A549 (cell line): ENCODE results near the gene KCNK7. TPM values are rescaled to one million over a fixed set of nuclear protein-coding genes. Genes with fewer than 3 reads are reported as not detected.

Experiments used
- ATAC-seq, 2 experiments: fragments of 200-7000 bp in 1 of 2; fragments of >200 bp in 1 of 2; cut with Nextera tagmentation in 1 of 2; cut with Tn5 transposase in 1 of 2; 3 replicates each; pipeline versions ENCODE4 v1.8.0 to v1.9.1; 2018 to 2020; ENCODE audit warnings: mild to moderate bottlenecking in 1 of 2, moderate library complexity in 1 of 2
- CTCF ChIA-PET: fragments of 300-600 bp; sonication (Branson Sonifier 250); formaldehyde crosslinking; extraction: SDS; loops from one replicate; lab custom pipeline; 2021; ENCODE audit warnings: antibody characterized with exemption, inconsistent platforms; lab: Yijun Ruan, JAX
- POLR2A ChIA-PET: fragments of 350-600 bp; formaldehyde crosslinking; extraction: SDS; loops from one replicate; lab custom pipeline; 2021; ENCODE audit warnings: antibody characterized with exemption, inconsistent platforms; lab: Yijun Ruan, JAX
- DNase-seq, 2 experiments: peaks; one replicate each; pipeline versions ENCODE4 v3.0.0 to v3.0.0-alpha.2; 2011 to 2016; ENCODE audit warnings: low read depth in 1 of 2, low spot score in 1 of 2
- FAIRE-seq: peaks from 2 replicates; lab custom pipeline; 2011; peaks lifted over from hg19 to GRCh38; lab: Jason Lieb, UNC
- H3K27ac ChIP-seq, 2 experiments: fragments of >200 bp; sonication (Bioruptor Twin); formaldehyde crosslinking; 3 replicates each; pipeline ENCODE4 v1.5.1; 2016 to 2017
- H3K4me1 ChIP-seq: fragments of >200 bp; sonication (Bioruptor Twin); formaldehyde crosslinking; 3 replicates; pipeline ENCODE4 v1.6.1; 2016
- H3K4me2 ChIP-seq: fragments of >200 bp; sonication (Bioruptor Twin); formaldehyde crosslinking; 3 replicates; pipeline ENCODE4 v1.6.1; 2016
- H3K4me3 ChIP-seq: fragments of >200 bp; sonication (Bioruptor Twin); formaldehyde crosslinking; 3 replicates; pipeline ENCODE4 v1.5.1; 2016
- H3K9me3 ChIP-seq: fragments of >200 bp; sonication (Bioruptor Twin); formaldehyde crosslinking; 3 replicates; pipeline ENCODE4 v1.6.1; 2016
- ATOH8 ChIP-seq: fragments of 250-450 bp; sonication (Bioruptor Pico); IDR thresholded peaks from 2 replicates; pipeline ENCODE4 v1.5.0; 2020; ENCODE audit warnings: low read depth, mild to moderate bottlenecking, moderate library complexity
- BCL3 ChIP-seq: fragments of >200 bp; sonication (Bioruptor Twin); formaldehyde crosslinking; IDR thresholded peaks from 3 replicates; pipeline ENCODE4 v1.6.1; 2016
- CBX2 ChIP-seq: fragments of 200-600 bp; sonication (generic); IDR thresholded peaks from 2 replicates; pipeline ENCODE4 v1.6.1; 2016; ENCODE audit warnings: low read depth, mild to moderate bottlenecking, borderline replicate concordance
- CBX8 ChIP-seq: fragments of 200-600 bp; sonication (generic); IDR thresholded peaks from 2 replicates; pipeline ENCODE4 v1.6.1; 2016
- CEBPB ChIP-seq, 2 experiments: fragments of >200 bp in 1 of 2; sonication (Bioruptor Twin) in 1 of 2; formaldehyde crosslinking in 1 of 2; IDR thresholded peaks; 2 replicates each; pipeline ENCODE4 v1.6.1; 2012 to 2016
- CHD2 ChIP-seq: fragments of 150-350 bp; IDR thresholded peaks from 2 replicates; pipeline ENCODE4 v1.6.1; 2014; ENCODE audit warnings: low read length; ENCODE audit not compliant: partially characterized antibody
- CHD4 ChIP-seq: fragments of 200-600 bp; sonication (generic); IDR thresholded peaks from 2 replicates; pipeline ENCODE4 v1.6.1; 2016; ENCODE audit warnings: antibody characterized with exemption, mild to moderate bottlenecking, borderline replicate concordance
- EHF ChIP-seq: fragments of 250-450 bp; sonication (Bioruptor Pico); IDR thresholded peaks from 2 replicates; pipeline ENCODE4 v1.5.0; 2020; ENCODE audit warnings: mild to moderate bottlenecking
- EHMT2 ChIP-seq: fragments of 200-600 bp; sonication (generic); IDR thresholded peaks from 2 replicates; pipeline ENCODE4 v1.6.1; 2016; ENCODE audit warnings: antibody characterized with exemption, low read depth, mild to moderate bottlenecking, moderate library complexity
- EP300 ChIP-seq, 2 experiments: fragments of >200 bp; sonication (Bioruptor Twin); formaldehyde crosslinking; IDR thresholded peaks; 2 replicates in 1 of 2; 3 replicates in 1 of 2; pipeline ENCODE4 v1.6.1; 2016 to 2017
- FOSL2 ChIP-seq, 2 experiments: fragments of 450-650 bp in 1 of 2; fragments of >200 bp in 1 of 2; sonication (Bioruptor Twin) in 1 of 2; formaldehyde crosslinking; IDR thresholded peaks; 2 replicates each; pipeline versions ENCODE4 v1.5.0 to v1.6.1; 2016 to 2020; ENCODE audit warnings: mild to moderate bottlenecking in 1 of 2, moderate library complexity in 1 of 2
- GATA3 ChIP-seq: IDR thresholded peaks from 2 replicates; pipeline ENCODE4 v1.6.1; 2012; ENCODE audit warnings: borderline replicate concordance
- HOXA7 ChIP-seq: fragments of 250-450 bp; sonication (Bioruptor Pico); IDR thresholded peaks from 2 replicates; pipeline ENCODE4 v1.5.0; 2020; ENCODE audit warnings: mild to moderate bottlenecking, moderate library complexity
- HOXB13 ChIP-seq: fragments of 250-450 bp; sonication (Bioruptor Pico); IDR thresholded peaks from 2 replicates; pipeline ENCODE4 v1.5.0; 2020; ENCODE audit warnings: low read depth, mild to moderate bottlenecking, moderate library complexity
- HOXB5 ChIP-seq: fragments of 250-450 bp; sonication (Bioruptor Pico); IDR thresholded peaks from 2 replicates; pipeline ENCODE4 v1.5.0; 2020; ENCODE audit warnings: mild to moderate bottlenecking, moderate library complexity
- JUN ChIP-seq, 2 experiments: fragments of >200 bp; sonication (Bioruptor Twin); formaldehyde crosslinking; IDR thresholded peaks; 2 replicates in 1 of 2; 3 replicates in 1 of 2; pipeline ENCODE4 v1.6.1; 2016 to 2017
- JUNB ChIP-seq: fragments of >200 bp; sonication (Bioruptor Twin); formaldehyde crosslinking; IDR thresholded peaks from 2 replicates; pipeline ENCODE4 v1.6.1; 2016
- KDM5A ChIP-seq: fragments of 200-600 bp; sonication (generic); IDR thresholded peaks from 2 replicates; pipeline ENCODE4 v1.6.1; 2016; ENCODE audit warnings: antibody characterized with exemption, mild to moderate bottlenecking
- MAFK ChIP-seq: fragments of 450-650 bp; IDR thresholded peaks from 2 replicates; pipeline ENCODE4 v1.6.1; 2014; ENCODE audit not compliant: partially characterized antibody
- MAX ChIP-seq: IDR thresholded peaks from 2 replicates; pipeline ENCODE4 v1.6.1; 2012
- MAZ ChIP-seq: fragments of 150-350 bp; IDR thresholded peaks from 2 replicates; pipeline ENCODE4 v1.6.1; 2014; ENCODE audit warnings: antibody characterized with exemption, low read depth, low read length, borderline replicate concordance
- NPAS2 ChIP-seq: fragments of 250-450 bp; sonication (Bioruptor Pico); IDR thresholded peaks from 2 replicates; pipeline ENCODE4 v1.8.0; 2022; ENCODE audit warnings: mild to moderate bottlenecking, moderate library complexity, borderline replicate concordance
- PHF8 ChIP-seq: fragments of 200-600 bp; sonication (generic); IDR thresholded peaks from 2 replicates; pipeline ENCODE4 v1.6.1; 2016; ENCODE audit warnings: low read depth, mild to moderate bottlenecking, antibody characterized with exemption, moderate library complexity, borderline replicate concordance
- RAD21 ChIP-seq, 2 experiments: fragments of >200 bp in 1 of 2; sonication (Bioruptor Twin) in 1 of 2; formaldehyde crosslinking in 1 of 2; IDR thresholded peaks in 1 of 2; conservative IDR thresholded peaks in 1 of 2; 2 replicates in 1 of 2; 3 replicates in 1 of 2; pipeline ENCODE4 v1.6.1; 2012 to 2018; ENCODE audit warnings: inconsistent platforms in 1 of 2
- RCOR1 ChIP-seq: fragments of 150-350 bp; IDR thresholded peaks from 2 replicates; pipeline ENCODE4 v1.6.1; 2014; ENCODE audit warnings: antibody characterized with exemption, low read length, low read depth
- RFX5 ChIP-seq: fragments of 450-650 bp; IDR thresholded peaks from 2 replicates; pipeline ENCODE4 v1.7.1; 2014; ENCODE audit warnings: antibody characterized with exemption, mild to moderate bottlenecking, moderate library complexity
- RNF2 ChIP-seq: fragments of 200-600 bp; sonication (generic); IDR thresholded peaks from 2 replicates; pipeline ENCODE4 v1.6.1; 2016; ENCODE audit warnings: low read depth, mild to moderate bottlenecking, antibody characterized with exemption, moderate library complexity, borderline replicate concordance
- SREBF2 ChIP-seq: fragments of 450-650 bp; IDR thresholded peaks from 2 replicates; pipeline ENCODE4 v1.6.1; 2014; ENCODE audit warnings: mild to moderate bottlenecking, moderate library complexity
- TFCP2L1 ChIP-seq: fragments of 250-450 bp; sonication (Bioruptor Pico); IDR thresholded peaks from 2 replicates; pipeline ENCODE4 v1.5.0; 2021; ENCODE audit warnings: mild to moderate bottlenecking
- TP53 ChIP-seq: fragments of 250-450 bp; sonication (Bioruptor Pico); IDR thresholded peaks from 2 replicates; pipeline ENCODE4 v1.5.0; 2021; ENCODE audit warnings: mild to moderate bottlenecking, moderate library complexity
- ZC3H11A ChIP-seq: fragments of 450-650 bp; IDR thresholded peaks from 2 replicates; pipeline ENCODE4 v1.6.1; 2014; ENCODE audit warnings: antibody characterized with exemption, mild to moderate bottlenecking
- WGBS: methylation state at CpG from one replicate; pipeline ENCODE4 v1.1.6; 2017; ENCODE audit errors: missing lambda C conversion rate; 5-methylcytosine and 5-hydroxymethylcytosine counted together
- polyA plus RNA-seq, 4 experiments: library from polyadenylated mRNA; depleted of rRNA in 3 of 4; stranded (reverse); fragments of >200 nt; fragmentation: RNase III in 1 of 4; extraction: RNeasy Plus Mini Kit Qiagen cat#74134 plus additional on column Dnase treatment in 1 of 4; gene quantifications; 2 replicates in 3 of 4; 3 replicates in 1 of 4; pipeline ENCODE4 v1.2.3, GENCODE V29; 2011 to 2017
- TF ChIP-seq, protein P1 (sequence below): fragments of 150-350 bp; IDR thresholded peaks from 2 replicates; pipeline ENCODE4 v1.6.1; 2014; ENCODE audit warnings: low read depth, mild to moderate bottlenecking, low read length

KCNK7 gene
- polyA plus RNA-seq, 2 of the 4 experiments (the other 2 are of a cell fraction): 0.13 to 0.50 TPM

DNA sequence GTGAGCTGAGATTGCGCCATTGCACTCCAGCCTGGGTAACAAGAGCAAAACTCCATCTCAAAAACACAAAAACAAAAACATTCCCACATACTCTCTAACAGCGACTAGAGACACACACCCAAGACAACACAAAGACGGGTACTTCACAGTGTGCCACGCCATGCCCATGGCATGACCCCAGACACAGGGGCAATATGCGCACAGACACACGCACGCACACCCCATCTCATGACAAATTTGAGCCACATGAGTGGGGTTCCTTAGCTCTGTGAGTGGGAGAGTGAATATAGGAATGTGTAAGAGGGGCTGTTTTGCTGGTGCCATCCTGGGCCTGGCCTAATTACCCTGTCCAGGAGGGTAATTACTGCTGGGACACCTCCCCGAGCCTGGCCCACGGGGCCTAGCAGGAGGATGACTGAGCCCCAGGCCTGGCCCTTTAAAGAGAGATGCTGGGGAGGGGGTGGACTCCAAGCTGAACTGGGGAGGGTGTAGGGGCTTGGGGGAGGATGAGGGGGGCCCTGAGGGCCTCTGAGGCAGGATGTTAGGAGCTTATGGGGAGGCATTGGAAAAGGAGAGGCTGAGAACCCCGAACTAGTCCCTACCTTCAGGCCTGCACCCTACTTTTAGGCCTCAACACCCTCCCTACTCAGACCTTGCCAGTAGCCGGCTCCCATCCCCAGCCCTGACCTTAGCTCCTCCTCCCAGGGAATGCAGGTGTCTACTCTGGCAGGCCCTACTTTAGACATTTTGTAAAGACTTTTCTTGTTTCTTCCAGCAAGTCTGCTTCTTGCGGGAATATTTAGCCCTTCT lies 38.9 kb downstream of the KCNK7 start:
- H3K9me3 ChIP-seq: no peaks in the 10 kb centered on the region
- DNase-seq: peak in 1 of 2 experiments; percentile 52
- peak overlapping the region; percentile 94 to 99 for H3K27ac ChIP-seq
- H3K4me2 ChIP-seq: peak overlapping the region; percentile 98
- FAIRE-seq: no peak
- WGBS: 62% methylated on average over 12 of the region's 12 CpGs
- TF ChIP-seq MAZ (no peak), JUN (IDR thresholded peaks at IDR 0.05) (no peak), TFCP2L1 (CRISPR knock-in tag) (no peak), CEBPB (IDR thresholded peaks at IDR 0.05) (peak in 1 of 2 experiments; percentile 28; a peak in 1 of 4 replicates), EP300 (IDR thresholded peaks at IDR 0.05) (no peak)
- TF ChIP-seq, protein P1, sequence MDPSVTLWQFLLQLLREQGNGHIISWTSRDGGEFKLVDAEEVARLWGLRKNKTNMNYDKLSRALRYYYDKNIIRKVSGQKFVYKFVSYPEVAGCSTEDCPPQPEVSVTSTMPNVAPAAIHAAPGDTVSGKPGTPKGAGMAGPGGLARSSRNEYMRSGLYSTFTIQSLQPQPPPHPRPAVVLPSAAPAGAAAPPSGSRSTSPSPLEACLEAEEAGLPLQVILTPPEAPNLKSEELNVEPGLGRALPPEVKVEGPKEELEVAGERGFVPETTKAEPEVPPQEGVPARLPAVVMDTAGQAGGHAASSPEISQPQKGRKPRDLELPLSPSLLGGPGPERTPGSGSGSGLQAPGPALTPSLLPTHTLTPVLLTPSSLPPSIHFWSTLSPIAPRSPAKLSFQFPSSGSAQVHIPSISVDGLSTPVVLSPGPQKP: no peak
- ATAC-seq: no peak
- peaks cover 85% of the 10 kb centered on the region for H3K4me1 ChIP-seq
- ChIA-PET POLR2A (interaction anchor here (1.0 kb wide), 1 partner anchor 13 kb away, joined by 3 read pairs; the partner anchor contains the start of gene ZNRD2), CTCF (interaction anchor here (0.7 to 8.0 kb wide), 11 partner anchors 8 to 165 kb away, joined by 3 to 148 read pairs (median 5); partner anchors contain the start of genes FAM89B, PCNX3 and ZNRD2)
- H3K4me3 ChIP-seq: peak overlapping the region; percentile 62

GRCh38 chr11:65555693-65556231 lies 39.8 kb downstream of the KCNK7 start:
- WGBS: 0% methylated on average over 4 of the region's 6 CpGs
- FAIRE-seq (no peak), ATAC-seq (peak; percentile 7 to 42; a peak in 5 of 6 replicates), DNase-seq (peak; percentile 67 to 84)
- H3K9me3 ChIP-seq: no peaks in the 10 kb centered on the region
- peak overlapping the region; percentile 98 for H3K4me2 ChIP-seq
- H3K27ac ChIP-seq: peak overlapping the region; percentile 94 to 99
- POLR2A ChIA-PET: interaction anchor here (1.0 kb wide), 1 partner anchor 15 kb away, joined by 3 read pairs; the partner anchor contains the start of gene ZNRD2
- peaks cover 76% of the 10 kb centered on the region for H3K4me1 ChIP-seq
- H3K4me3 ChIP-seq: peak overlapping the region; percentile 62; the same call in 1 of the 3 replicates
- CTCF ChIA-PET: interaction anchor here (0.9 to 8.0 kb wide), 9 partner anchors 11 to 45 kb away, joined by 3 to 148 read pairs (median 7); partner anchors contain the start of genes FAM89B, SCYL1 and ZNRD2
- TF ChIP-seq CBX2 (no peak), ZC3H11A (no peak), RNF2 (no peak), KDM5A (no peak), MAFK (no peak), TP53 (no peak), JUNB (peak; percentile 47; the same call in 1 of the 2 replicates), NPAS2 (CRISPR knock-in tag) (no peak), RFX5 (no peak), EP300 (IDR thresholded peaks at IDR 0.05) (no peak), CHD4 (no peak), CHD2 (no peak), PHF8 (no peak), EHF (CRISPR knock-in tag) (no peak), ATOH8 (CRISPR knock-in tag) (no peak), SREBF2 (no peak), HOXB5 (CRISPR knock-in tag) (no peak), BCL3 (no peak), RAD21 (conservative IDR thresholded peaks at IDR 0.05 in 1 of 2, IDR thresholded peaks at IDR 0.05 in 1 of 2) (no peak), HOXB13 (CRISPR knock-in tag) (no peak), FOSL2 (IDR thresholded peaks at IDR 0.05) (peak; percentile 42; the same call in 1 of the 2 replicates), FOSL2 (CRISPR knock-in tag; IDR thresholded peaks at IDR 0.05) (peak; percentile 63), CBX8 (no peak), MAX (peak; percentile 64), RCOR1 (no peak), EHMT2 (no peak), GATA3 (peak; percentile 41; the same call in 1 of the 2 replicates), HOXA7 (CRISPR knock-in tag) (no peak)
